ENCODE data around the gene COL6A3.
A peak's percentile ranks its signal among the peaks of the same experiment; 100 is the strongest.

Gene COL6A3

DNA sequence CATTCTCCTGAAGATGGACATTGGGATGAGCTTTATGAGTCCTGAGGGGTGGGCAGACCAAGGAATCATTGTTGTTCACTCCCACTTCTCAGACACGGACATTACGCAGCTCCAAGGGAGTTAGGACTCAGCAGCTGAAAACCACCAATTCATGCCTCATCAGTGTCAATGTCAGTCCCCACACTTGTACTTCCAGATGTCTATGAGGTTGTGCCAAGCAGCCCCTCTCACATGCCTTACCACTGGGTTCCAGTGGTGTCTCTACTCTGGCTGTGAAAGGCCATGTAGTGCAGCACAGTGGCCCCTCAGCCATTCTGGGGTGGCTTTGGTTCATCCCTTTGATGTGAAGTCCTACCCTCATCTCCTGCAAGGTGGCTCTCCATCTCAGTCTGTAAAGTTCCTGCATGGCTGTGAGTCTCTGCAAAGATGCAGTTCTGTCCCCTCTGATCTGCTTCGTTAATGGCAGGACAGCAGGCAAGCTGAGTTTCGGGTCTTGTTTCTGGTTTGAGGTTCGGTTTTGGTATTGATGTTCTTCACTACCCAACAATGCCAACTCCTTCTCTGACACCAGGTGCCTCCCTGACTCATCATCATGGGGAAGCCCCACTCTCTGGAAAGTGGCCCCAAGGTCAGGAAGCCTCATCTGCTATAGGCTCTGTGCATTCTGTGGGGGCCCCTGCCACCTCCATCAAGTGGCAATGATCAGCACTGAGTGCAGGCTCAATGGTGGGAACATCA is 14.0 kb upstream of the COL6A3 start:
- TF ChIP-seq, protein P1, sequence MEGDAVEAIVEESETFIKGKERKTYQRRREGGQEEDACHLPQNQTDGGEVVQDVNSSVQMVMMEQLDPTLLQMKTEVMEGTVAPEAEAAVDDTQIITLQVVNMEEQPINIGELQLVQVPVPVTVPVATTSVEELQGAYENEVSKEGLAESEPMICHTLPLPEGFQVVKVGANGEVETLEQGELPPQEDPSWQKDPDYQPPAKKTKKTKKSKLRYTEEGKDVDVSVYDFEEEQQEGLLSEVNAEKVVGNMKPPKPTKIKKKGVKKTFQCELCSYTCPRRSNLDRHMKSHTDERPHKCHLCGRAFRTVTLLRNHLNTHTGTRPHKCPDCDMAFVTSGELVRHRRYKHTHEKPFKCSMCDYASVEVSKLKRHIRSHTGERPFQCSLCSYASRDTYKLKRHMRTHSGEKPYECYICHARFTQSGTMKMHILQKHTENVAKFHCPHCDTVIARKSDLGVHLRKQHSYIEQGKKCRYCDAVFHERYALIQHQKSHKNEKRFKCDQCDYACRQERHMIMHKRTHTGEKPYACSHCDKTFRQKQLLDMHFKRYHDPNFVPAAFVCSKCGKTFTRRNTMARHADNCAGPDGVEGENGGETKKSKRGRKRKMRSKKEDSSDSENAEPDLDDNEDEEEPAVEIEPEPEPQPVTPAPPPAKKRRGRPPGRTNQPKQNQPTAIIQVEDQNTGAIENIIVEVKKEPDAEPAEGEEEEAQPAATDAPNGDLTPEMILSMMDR (conservative IDR thresholded peaks at IDR 0.05; ENCODE audit: low read depth, low read length), result no peak
- no peak for DNase-seq (ENCODE audit: low read depth)
- H3K4me3 ChIP-seq (ENCODE audit: low read length), result no peak overlapping the region

DNA sequence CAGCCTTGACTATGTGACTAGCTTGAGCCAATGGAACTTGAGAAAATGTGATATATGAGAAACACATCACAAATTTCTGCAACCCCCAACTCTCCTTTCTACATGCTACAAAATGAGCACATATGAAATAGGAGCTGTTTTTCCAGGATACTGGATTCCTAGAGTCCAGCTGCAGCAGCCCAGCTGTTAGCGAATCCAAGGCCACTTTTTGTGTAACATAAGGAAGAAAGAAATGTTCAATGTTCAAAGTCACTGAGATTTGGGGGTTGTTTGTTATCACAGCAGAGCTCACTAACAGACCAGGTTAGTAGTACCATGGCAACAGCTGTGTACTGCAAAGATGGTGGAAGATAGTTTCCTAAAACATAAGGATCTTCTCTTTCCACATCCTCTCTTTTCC is 12.6 kb upstream of the COL6A3 start:
- TF ChIP-seq, protein P1 (conservative IDR thresholded peaks at IDR 0.05; ENCODE audit: low read depth, low read length), result no peak
- DNase-seq (ENCODE audit: low read depth), result no peak
- no peak overlapping the region for H3K4me3 ChIP-seq (ENCODE audit: low read length)

DNA sequence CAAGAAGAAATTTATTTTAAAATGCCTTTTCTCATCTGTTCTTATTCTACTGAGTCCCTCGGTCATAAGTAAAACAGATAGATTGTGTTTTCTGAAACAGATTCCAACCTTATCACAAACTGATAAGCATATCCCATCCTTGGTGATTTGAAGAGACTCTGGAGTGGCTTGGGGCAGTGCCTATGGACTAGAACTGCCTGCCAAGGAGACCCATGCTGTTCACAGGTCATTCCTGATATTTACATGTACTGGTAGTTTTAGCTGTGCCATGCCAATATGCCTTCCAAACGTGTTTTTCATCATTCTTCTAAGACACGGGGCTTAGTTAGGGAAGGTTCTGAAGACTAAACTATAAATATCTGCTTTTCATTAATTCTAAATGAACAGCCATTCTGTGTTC is 11.4 kb upstream of the COL6A3 start:
- no peak overlapping the region for H3K4me3 ChIP-seq (ENCODE audit: low read length)
- no peak for DNase-seq (ENCODE audit: low read depth)
- TF ChIP-seq, protein P1 (conservative IDR thresholded peaks at IDR 0.05; ENCODE audit: low read depth, low read length), result no peak

DNA sequence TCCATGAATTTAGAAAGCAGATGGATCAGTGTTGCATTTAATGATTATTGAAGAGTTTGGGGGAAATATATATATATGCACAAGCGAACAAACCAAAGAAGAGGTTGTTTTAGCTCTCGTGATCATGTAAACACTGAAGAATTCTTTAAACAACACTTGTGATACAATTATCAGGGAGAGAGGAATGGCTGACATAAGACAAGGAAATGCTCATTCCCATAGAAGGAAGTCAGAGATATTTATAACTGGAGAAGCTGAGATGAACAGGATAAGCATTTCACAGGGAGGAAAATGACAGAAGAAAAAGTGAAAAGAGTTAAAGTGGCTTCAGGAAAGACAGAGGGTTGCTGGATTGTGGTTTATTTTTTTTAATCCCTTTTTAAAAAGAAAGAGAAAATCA is 10.6 kb upstream of the COL6A3 start:
- no peak overlapping the region for H3K4me3 ChIP-seq (ENCODE audit: low read length)
- TF ChIP-seq, protein P1 (conservative IDR thresholded peaks at IDR 0.05; ENCODE audit: low read depth, low read length), result no peak

DNA sequence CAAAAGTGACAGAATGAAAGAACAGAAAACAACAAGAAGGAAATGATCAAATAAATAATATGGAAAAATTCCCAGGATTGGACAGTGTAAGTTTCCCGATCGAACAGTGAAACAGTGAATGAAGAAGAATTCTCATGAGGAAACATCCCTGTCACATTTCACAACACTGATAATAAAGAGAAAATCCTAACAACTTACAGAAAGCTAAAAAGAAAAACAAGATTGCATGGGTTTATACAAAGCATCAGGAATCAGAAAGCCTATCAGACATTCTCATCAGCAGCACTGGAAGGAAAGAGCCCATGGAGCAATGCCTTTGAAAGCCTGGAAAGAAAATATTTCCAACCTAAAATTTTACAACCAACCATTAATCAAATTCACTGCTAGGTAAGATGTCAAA is 9.9 kb upstream of the COL6A3 start:
- no peak overlapping the region for H3K4me3 ChIP-seq (ENCODE audit: low read length)
- no peak for DNase-seq (ENCODE audit: low read depth)
- TF ChIP-seq, protein P1 (conservative IDR thresholded peaks at IDR 0.05; ENCODE audit: low read depth, low read length), result no peak

More for the DNA sequence above, 10.6 kb upstream of the COL6A3 start:
- no peak for DNase-seq (ENCODE audit: low read depth)

DNA sequence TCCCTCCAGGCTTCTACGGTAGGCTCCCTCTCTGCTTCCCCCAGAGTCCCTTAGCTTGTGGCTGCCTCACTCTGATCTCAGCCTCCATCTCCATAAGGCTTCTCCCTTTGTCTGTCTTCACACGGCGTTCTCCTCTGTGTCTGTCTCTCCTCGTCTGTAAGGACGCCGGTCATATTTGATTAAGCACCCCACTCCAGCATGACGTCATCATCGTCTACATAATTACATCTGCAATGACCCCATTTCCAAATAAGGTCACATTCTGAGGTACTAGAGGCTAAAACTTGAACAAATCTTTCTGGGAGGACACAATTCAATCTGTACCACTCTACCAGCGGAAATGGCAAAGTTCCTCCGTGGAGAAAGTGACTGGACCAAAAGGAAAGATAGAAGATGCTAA is 8.3 kb upstream of the COL6A3 start:
- TF ChIP-seq, protein P1 (conservative IDR thresholded peaks at IDR 0.05; ENCODE audit: low read depth, low read length), result no peak
- no peak overlapping the region for H3K4me3 ChIP-seq (ENCODE audit: low read length)

DNA sequence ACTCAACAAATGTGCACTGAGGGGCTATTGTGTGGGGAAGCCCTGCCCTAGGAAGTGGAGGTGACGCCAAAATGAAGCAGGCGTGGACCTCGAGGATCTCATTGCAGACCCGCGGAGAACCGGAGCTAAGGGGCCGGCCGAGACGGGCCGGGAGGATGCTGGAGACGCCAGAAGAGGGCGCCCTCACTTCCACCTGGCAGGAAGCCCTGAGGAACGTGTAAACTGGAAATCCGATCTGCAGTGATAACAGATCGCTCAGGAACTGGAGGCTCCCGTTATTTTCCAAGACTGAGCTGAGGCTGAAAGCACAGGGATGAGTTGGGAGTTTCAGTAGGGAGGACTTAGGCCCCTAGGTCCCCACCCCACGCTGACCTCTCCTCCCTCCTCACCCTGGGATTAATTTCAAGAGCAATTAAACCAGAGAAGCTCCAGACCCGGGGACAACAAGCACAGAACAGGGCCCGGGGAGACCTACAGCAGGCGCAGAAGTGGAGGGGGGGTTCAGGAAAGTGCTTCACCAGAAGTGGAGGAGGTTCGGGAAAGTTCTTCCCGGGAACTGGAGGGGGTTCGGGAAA is 7.7 kb upstream of the COL6A3 start:
- TF ChIP-seq, protein P1 (conservative IDR thresholded peaks at IDR 0.05; ENCODE audit: low read depth, low read length), result peak; percentile 93
- no peak overlapping the region for H3K4me3 ChIP-seq (ENCODE audit: low read length)
- peak; percentile 26 for DNase-seq (ENCODE audit: low read depth)

More for the DNA sequence above, 8.3 kb upstream of the COL6A3 start:
- no peak for DNase-seq (ENCODE audit: low read depth)

Measured in retinal pigment epithelial cell (primary cell).